ENCODE results near the gene SUPT5H. TPM values are rescaled to one million over a fixed set of nuclear protein-coding genes. Genes with fewer than 3 reads are reported as not detected.
A peak's percentile ranks its signal among the peaks of the same experiment; 100 is the strongest.

The SUPT5H gene
- total and polyA plus RNA-seq, 2 of the 13 experiments (the other 11 are each of a cell fraction or from before 2014, with no cell fraction given), result 48.2 to 51.7 TPM

DNA sequence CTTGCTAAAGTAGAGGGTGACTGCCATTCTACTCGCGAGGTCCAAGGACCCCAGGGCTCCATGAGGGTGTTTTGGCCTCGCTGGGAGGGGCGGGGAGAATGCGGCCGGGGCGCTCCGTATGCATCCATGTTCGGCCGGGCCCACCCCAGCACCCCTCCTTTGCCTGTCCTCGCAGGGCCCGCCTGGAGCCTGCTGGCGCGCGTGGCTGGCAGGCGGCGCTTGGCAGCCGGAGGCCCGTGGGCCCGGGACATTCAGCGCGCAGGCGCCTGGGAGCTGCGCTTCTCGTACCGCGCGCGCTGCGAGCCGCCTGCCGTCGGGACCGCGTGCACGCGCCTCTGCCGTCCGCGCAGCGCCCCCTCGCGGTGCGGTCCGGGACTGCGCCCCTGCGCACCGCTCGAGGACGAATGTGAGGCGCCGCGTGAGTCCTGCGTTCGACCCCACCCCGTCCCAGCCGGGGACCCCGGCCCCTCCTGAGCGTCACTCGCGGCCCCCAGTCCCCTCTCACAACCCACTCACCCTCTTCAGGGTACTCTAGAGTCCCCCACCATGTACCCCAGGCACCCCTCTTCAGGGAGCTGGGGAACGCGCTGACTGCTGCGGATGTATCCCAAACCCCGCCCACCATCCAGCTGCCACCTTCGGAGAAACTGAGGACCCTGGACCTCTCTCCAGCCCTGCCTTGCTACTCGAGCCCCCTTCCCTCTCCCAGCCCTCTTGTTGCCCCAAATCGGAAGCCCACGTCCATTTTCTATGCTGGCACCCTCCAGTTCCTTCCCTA lies 57.4 kb downstream of the SUPT5H start (continued):
- TF ChIP-seq ZHX2 (IDR thresholded peaks at IDR 0.05; ENCODE audit: low read depth) (0 out of 2 replicates have a peak, but pooled peaks have one; percentile 13), ZHX2 (CRISPR knock-in tag; IDR thresholded peaks at IDR 0.05; ENCODE audit: borderline replicate concordance) (peak; percentile 99), ZSCAN29 (CRISPR knock-in tag; conservative IDR thresholded peaks at IDR 0.05) (peak; percentile 66; the same call in 1 of the 2 replicates), ZEB1 (IDR thresholded peaks at IDR 0.05; ENCODE audit: insufficient replicate concordance, low read depth) (no peak), ZNF207 (IDR thresholded peaks at IDR 0.05; ENCODE audit: borderline replicate concordance) (no peak), REST (IDR thresholded peaks at IDR 0.05; ENCODE audit: borderline replicate concordance in 1 of 2, low read depth in 1 of 2, low read length in 2 of 2) (no peak), EP300 (IDR thresholded peaks at IDR 0.05; ENCODE audit: low read depth in 2 of 2, low read length in 2 of 2) (no peak), EP300 (CRISPR knock-in tag; IDR thresholded peaks at IDR 0.05; ENCODE audit: borderline replicate concordance) (peak; percentile 56; the same call in 1 of the 2 replicates), KDM2A (CRISPR knock-in tag; IDR thresholded peaks at IDR 0.05; ENCODE audit: borderline replicate concordance, low read depth) (no peak; the same call in 1 of the 2 replicates), ZNF260 (CRISPR knock-in tag; IDR thresholded peaks at IDR 0.05; ENCODE audit: borderline replicate concordance, low read depth) (no peak), HCFC1 (IDR thresholded peaks at IDR 0.05; ENCODE audit: low read depth, low read length) (no peak), SMAD3 (CRISPR knock-in tag; IDR thresholded peaks at IDR 0.05) (peak; percentile 80; the same call in 1 of the 2 replicates), FOXK2 (IDR thresholded peaks at IDR 0.05) (no peak), HHEX (CRISPR knock-in tag; IDR thresholded peaks at IDR 0.05) (no peak), ZNF83 (CRISPR knock-in tag; IDR thresholded peaks at IDR 0.05; ENCODE audit: borderline replicate concordance) (peak; percentile 89; the same call in 1 of the 2 replicates), ZNF17 (CRISPR knock-in tag; IDR thresholded peaks at IDR 0.05) (no peak), ZNF572 (CRISPR knock-in tag; IDR thresholded peaks at IDR 0.05) (no peak), ZNF33B (CRISPR knock-in tag; IDR thresholded peaks at IDR 0.05) (peak; percentile 90; the same call in 1 of the 2 replicates)
- TF ChIP-seq, protein P1, sequence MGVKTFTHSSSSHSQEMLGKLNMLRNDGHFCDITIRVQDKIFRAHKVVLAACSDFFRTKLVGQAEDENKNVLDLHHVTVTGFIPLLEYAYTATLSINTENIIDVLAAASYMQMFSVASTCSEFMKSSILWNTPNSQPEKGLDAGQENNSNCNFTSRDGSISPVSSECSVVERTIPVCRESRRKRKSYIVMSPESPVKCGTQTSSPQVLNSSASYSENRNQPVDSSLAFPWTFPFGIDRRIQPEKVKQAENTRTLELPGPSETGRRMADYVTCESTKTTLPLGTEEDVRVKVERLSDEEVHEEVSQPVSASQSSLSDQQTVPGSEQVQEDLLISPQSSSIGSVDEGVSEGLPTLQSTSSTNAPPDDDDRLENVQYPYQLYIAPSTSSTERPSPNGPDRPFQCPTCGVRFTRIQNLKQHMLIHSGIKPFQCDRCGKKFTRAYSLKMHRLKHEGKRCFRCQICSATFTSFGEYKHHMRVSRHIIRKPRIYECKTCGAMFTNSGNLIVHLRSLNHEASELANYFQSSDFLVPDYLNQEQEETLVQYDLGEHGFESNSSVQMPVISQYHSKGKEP (CRISPR knock-in tag; IDR thresholded peaks at IDR 0.05), result peak; percentile 95
